GM18526 (cell line): ENCODE measurements around the gene PNMA6E.

Experiments used
- POLR2A ChIP-seq: IDR thresholded peaks from 3 replicates; pipeline ENCODE4 v1.6.1; 2011; ENCODE audit not compliant: insufficient read length; ENCODE audit errors: extremely low read depth

PNMA6E gene

GRCh38 chrX:153400146-153401132 is 711 bp downstream of the PNMA6E start:
- TF ChIP-seq POLR2A: no peak

- TF ChIP-seq POLR2A: no peak
Measured at GRCh38 chrX:153398275-153398960, 2.7 kb downstream of the PNMA6E start.

- no peak for TF ChIP-seq POLR2A
Measured at GRCh38 chrX:153397256-153397960, 3.7 kb downstream of the PNMA6E start.

GRCh38 chrX:153396320-153397195 is 4.6 kb downstream of the PNMA6E start:
- no peak for TF ChIP-seq POLR2A

GRCh38 chrX:153395613-153396319 is 5.4 kb downstream of the PNMA6E start:
- no peak for TF ChIP-seq POLR2A

GRCh38 chrX:153394612-153395011 is 6.5 kb downstream of the PNMA6E start:
- no peak for TF ChIP-seq POLR2A

- no peak for TF ChIP-seq POLR2A
Measured at GRCh38 chrX:153392642-153393321, 8.4 kb downstream of the PNMA6E start.

GRCh38 chrX:153388722-153389459 is 12.3 kb downstream of the PNMA6E start:
- TF ChIP-seq POLR2A: no peak

- TF ChIP-seq POLR2A: no peak
Measured at GRCh38 chrX:153387987-153388721, 13.0 kb downstream of the PNMA6E start.

- TF ChIP-seq POLR2A: no peak
Measured at GRCh38 chrX:153387345-153387744, 13.8 kb downstream of the PNMA6E start.

GRCh38 chrX:153386097-153386496 is 15.1 kb downstream of the PNMA6E start:
- no peak for TF ChIP-seq POLR2A

GRCh38 chrX:153384390-153384789 is 16.8 kb downstream of the PNMA6E start:
- TF ChIP-seq POLR2A: no peak
